Dedifferentiated amniotic fluid mesenchymal stem cell (primary cell): ENCODE measurements around the gene MRGPRX3.
"Not testable (repeated sequence)": the region's sequence is repeated elsewhere in the genome, so short reads cannot be mapped to it uniquely, and the experiment has no call there.

Experiments
- DNase-seq: peaks from one replicate; pipeline ENCODE4 v3.0.0-alpha.2; 2016; ENCODE audit errors: extremely low spot score

MRGPRX3 gene

GRCh38 chr11:18132341-18132740, at the start of gene MRGPRX3:
Gene MRGPRX3 (plus strand): TSS chr11:18132571. CDS start chr11:18137203, 4,632 bp downstream.
- DNase-seq: no peak

- DNase-seq: no peak
These were observed 44.0 kb upstream of the MRGPRX3 start for GRCh38 chr11:18088366-18088765.

GRCh38 chr11:18088966-18089365, 43.4 kb upstream of the MRGPRX3 start:
- DNase-seq: no peak

- DNase-seq: no peak
These were observed 40.6 kb upstream of the MRGPRX3 start for GRCh38 chr11:18091731-18092130.

DNA sequence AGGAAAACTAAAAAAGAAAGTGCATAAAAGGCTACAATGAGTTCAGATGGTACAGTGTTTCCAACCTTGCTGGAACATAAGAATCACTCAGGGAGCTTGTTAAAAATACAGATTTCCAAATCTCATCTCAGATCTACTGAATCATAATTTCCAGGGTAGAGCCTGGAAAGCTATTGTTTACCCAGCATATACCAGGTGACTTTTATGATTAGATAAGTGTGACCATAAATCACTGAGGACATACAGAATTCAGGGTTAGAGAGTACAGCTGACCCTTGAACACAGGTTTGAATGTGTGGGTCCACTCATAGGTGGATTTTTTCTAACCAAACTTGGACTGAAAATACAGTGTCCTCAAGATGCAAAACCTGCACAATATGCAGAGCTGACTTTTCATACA, 38.4 kb upstream of the MRGPRX3 start:
- no peak for DNase-seq

DNA sequence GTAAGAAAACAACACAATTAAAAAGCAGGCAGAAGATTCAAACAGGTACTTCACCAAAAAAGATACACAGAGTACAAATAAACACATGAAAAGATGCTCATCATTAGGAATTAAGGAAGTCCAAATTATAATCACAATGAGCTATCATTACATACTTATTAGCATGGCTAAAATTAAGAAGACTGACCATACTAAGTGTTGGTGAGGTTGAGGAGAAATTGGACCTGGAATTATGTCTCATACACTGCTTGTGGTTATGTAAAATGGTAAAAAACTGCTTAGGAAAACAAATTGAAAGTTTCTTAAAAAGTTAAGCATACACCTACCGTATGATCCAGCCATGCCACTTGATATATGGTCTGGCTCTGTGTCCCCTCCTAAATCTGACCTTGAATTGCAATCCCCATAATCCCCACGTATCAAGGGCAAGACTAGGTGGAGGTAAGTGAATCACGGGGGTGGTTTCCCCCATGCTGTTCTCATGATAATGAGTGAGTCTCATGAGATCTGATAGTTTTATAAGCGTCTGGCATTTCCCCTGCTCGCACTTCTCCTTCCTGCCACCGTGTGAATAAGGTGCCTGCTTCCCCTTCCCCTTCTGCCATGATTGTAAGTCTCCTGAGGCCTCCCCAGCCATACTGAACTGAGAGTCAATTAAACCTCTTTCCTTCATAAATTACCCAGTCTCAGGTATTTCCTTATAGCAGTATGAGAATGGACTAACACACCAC, 31.3 kb upstream of the MRGPRX3 start:
- DNase-seq: no peak

DNA sequence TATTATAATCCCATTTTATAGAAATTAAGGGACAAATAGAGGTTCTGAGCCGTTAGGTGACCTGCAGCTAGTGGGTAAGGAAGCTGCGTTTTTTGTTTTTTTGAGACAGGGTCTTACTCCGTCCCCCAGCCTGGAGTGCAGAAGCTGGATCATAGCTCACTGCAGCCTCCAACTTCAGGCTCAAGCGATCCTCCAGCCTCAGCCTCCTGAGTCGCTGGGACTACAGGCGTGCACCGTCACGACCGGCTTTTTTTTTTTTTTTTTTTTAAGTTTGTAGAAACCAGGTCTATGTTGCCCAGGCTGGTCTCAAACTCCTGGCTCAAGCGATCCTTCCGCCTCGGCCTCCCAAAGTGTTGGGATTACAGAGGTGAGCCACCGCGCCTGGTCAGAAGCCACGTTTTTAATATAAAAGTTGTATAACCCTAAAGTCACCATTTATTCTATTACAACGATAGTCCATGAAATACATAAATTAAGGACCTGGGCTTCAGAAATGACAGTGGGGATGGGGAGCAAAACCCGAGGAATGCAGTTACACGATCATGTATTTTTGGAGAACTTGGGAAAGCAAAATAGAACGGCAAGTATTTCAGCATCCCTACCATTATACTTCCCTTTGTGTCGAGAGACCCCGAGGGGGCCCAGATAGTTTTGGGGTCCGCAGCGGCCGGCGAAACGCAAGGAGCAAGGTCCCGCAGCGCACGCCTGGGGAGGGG, 27.1 kb upstream of the MRGPRX3 start:
- no peak for DNase-seq

DNA sequence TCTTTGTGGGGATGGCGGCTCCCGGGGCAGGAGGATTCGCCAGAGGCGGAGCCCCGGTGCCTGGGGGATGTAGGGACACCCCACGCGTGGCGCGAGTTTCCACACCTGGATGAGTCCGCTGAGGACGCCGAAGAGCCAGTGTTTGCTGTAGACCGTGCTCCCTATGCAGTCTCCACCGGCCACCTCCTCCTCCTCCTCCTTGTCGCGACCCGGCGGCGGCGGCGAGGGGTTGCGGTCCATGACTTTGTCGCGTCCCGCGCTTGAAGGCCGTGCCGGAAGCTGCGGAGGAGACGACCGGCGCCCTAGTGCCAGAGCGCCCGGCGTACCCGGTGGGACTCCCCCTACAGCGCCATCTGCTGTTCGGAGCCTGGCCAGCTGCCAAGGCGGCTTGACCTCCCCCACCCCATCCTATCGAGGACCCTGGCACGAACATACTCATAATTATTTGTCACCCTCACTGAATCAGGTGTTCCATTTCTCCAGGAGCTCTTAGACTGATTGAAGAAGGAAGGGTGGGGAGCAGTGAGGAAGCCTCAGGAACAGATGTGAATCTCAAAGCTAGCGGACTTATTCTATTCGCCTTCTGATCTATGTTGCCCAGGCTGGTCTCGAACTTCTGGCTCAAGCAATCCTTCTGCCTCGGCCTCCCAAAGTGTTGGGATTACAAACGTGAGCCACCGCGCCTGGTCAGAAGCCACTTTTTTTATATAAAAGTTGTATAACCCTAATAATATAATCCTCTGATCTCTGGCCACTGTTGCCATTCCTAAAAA, 26.4 kb upstream of the MRGPRX3 start, which contains the start of gene SAAL1:
Gene SAAL1 (minus strand): TSS at position 281 of the 773 bp plus-strand sequence. CDS start 41 bp downstream, at position 240.
- DNase-seq: peak; percentile 72

GRCh38 chr11:18106688-18107087, 25.7 kb upstream of the MRGPRX3 start:
- no peak for DNase-seq

- no peak for DNase-seq
These were observed 24.1 kb upstream of the MRGPRX3 start for GRCh38 chr11:18108254-18108653.

DNA sequence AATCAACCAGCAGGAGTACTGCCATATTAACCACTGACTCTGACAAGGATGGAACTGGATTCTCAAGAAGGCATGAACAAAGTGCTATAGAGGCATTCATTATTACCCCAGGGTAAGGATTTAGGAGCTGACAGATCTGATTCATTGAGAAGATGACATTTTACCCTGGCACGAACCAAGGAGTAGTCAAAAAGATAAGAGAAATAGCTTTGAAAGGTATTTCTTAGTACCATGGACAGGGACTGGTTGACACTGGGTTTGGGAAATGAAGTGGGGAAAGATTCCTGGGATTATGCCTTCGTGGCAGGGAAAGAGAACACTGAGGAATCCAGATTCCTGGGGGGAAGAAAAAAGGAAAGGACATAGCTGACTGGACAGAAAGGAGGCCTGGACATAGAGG, 21.4 kb upstream of the MRGPRX3 start:
- no peak for DNase-seq

DNA sequence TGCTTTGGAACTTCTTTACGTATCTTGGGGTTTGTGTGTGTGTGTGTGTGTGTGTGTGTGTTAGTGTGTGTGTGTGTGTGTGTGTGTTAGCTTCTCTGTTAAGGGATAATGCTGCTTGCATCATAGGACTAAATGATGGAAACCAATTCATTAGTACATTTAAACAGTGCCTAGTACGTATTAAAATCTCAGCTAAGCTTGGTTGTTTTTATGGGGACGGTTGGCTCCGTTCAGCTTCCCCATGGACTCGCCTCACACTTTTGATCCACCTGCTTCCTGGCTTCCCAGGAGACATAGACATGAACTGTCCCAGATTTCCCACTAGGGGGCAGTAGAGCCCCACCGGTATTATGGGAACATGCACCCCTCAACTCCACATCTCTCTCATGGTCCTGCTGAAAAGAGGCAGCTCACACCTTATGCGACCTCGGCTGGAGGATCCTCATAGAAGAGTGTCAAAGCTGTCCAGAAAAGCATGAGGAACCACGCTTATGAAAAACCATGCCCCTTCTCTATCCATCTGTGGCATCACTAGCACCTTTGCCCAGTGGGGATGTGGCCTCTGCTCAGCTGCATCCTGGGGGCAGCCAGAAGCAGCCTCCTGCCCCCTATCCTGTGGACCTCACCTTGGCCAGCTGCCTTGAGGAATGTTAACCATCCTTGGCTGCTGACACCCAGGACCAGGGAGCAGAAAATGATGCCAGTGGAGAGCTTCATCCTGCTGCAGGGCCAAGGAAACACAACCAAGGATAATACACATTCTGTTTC, 16.8 kb upstream of the MRGPRX3 start:
- peak; percentile 61 for DNase-seq

GRCh38 chr11:18121331-18121828, 11.0 kb upstream of the MRGPRX3 start:
- DNase-seq: not testable (repeated sequence)

DNA sequence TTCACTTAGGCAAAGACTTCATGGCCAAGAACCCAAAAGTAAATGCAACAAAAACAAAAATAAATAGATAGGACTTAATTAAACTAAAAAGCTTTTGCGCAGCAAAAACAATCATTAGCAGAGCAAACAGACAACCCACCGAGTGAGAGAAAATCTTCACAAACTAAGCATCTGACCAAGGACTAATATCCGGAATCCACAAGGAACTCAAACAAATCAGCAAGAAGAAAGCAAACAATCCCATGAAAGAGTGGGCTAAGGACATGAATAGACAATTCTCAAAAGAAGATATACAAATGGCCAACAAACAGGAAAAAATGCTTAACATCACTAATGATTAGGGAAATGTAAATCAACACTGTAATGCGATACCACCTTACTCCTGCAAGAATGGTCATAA, 1.3 kb upstream of the MRGPRX3 start:
- DNase-seq: not testable (repeated sequence)

DNA sequence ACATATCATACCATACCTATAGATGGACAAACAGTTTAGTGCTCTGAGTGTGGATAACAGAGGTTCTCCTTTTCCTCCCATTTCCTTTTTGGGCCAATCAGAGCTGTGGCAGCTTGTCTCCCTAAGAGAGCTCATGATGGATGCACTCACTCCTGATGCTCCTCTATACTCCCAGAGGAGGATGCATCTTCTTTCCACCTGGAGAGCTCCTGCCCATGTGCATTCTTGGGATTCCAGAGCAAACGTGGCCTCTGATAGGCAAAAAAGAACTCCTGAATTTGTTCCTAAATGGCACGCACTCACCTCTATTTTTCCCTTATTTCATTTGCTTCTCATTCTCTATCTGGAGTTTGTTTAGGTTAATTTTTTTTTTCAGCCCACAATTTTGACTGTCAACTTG, 2.9 kb downstream of the MRGPRX3 start:
- no peak for DNase-seq

- DNase-seq: no peak
These were observed 4.9 kb downstream of the MRGPRX3 start for GRCh38 chr11:18137186-18137800.

GRCh38 chr11:18140145-18140544, 7.8 kb downstream of the MRGPRX3 start:
- DNase-seq: no peak

GRCh38 chr11:18144243-18144642, 11.9 kb downstream of the MRGPRX3 start:
- DNase-seq: no peak

- DNase-seq: no peak
These were observed 12.7 kb downstream of the MRGPRX3 start for GRCh38 chr11:18145025-18145424.

DNA sequence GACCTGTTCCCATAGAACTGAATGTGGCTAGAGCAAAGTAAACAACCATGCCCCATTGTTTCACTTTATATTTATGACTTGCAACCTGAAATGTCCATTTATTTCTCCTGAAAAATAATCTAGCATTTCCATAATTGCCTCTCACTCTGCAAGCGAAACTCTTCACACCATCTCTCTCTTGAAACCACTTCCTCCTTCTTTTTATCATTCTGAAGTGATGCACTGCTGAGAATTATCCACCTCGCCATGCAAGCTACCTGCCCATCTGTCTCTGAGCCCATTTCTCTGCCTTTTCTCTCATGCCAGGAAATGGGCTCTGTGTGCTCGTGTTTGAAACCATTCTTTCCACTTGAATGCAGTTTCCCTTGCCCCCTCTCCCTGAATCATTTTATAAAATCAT, 13.5 kb downstream of the MRGPRX3 start:
- DNase-seq: no peak

GRCh38 chr11:18151581-18151980, 19.2 kb downstream of the MRGPRX3 start:
- no peak for DNase-seq
